Measurements from ENCODE around the gene PLCG1.

GRCh38 chr20:41166201-41167117 is 29.1 kb downstream of the PLCG1 start:
- TF ChIP-seq FOXP2 (optimal IDR thresholded peaks at IDR 0.05; ENCODE audit: control extremely low read depth, extremely low read length, insufficient read depth), result no peak
- no peak for TF ChIP-seq EZH2 (IDR thresholded peaks at IDR 0.05)
